ENCODE results near the gene ESR1. TPM values are rescaled to one million over a fixed set of nuclear protein-coding genes. Genes with fewer than 3 reads are reported as not detected.

The ESR1 gene
- total RNA-seq, 2 experiments from 2014 or later = 0.38 to 0.79 TPM

DNA sequence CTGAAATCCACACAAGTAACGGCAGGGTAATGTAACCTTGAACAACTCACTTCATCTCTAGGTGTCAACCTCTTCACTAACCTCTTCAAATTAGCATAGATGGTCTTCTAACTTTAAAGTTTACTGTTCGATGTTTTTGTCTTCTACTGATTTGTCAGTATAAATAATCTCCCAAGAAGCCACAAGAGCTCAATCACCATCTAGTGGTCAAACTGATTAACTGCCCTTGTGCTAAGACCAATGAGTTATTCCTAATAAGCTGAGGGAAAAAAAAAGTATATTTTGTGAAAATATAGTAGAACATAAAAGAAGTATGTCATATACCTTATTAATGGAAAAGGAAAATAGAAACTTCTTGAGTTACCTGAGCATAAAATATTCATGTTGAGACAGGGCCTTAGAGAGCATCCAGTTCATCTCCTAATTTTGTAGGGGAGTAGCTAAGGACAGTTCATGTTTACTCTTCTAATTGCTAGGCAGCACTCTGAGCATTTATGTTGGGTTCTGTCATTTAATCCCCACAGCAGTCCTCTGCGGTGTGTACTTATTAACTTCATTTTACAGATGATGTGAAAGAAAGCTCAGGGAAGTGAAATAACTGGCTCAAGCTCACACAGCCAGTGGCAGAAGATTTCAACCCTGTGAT, 317.1 kb downstream of the ESR1 start:
- H3K27me3 Mint-ChIP-seq = no peaks in the 10 kb centered on the region
- H3K4me1 Mint-ChIP-seq (ENCODE audit: low read depth) = no peaks in the 10 kb centered on the region
- H3K36me3 Mint-ChIP-seq (ENCODE audit: low read depth) = peaks cover 26% of the 10 kb centered on the region
- peak; percentile 45 for ATAC-seq
- ChIA-PET POLR2A (no interaction called here), CTCF (interaction anchor here (0.7 to 7.1 kb wide), 26 partner anchors 9 to 683 kb away, joined by 3 to 49 read pairs (median 4); no protein-coding TSS in a partner anchor)
- H3K9me3 Mint-ChIP-seq = no peaks in the 10 kb centered on the region
- no peak for DNase-seq
- no peak overlapping the region for H3K4me3 Mint-ChIP-seq
- intact Hi-C loops (cut with micrococcal nuclease) = loop anchor here (5.0 to 10.0 kb wide), 2 partner anchors 362 to 430 kb away; no protein-coding TSS in a partner anchor
- peak; percentile 72 for TF ChIP-seq CTCF (IDR thresholded peaks at IDR 0.05)
- no peak overlapping the region for H3K27ac Mint-ChIP-seq

DNA sequence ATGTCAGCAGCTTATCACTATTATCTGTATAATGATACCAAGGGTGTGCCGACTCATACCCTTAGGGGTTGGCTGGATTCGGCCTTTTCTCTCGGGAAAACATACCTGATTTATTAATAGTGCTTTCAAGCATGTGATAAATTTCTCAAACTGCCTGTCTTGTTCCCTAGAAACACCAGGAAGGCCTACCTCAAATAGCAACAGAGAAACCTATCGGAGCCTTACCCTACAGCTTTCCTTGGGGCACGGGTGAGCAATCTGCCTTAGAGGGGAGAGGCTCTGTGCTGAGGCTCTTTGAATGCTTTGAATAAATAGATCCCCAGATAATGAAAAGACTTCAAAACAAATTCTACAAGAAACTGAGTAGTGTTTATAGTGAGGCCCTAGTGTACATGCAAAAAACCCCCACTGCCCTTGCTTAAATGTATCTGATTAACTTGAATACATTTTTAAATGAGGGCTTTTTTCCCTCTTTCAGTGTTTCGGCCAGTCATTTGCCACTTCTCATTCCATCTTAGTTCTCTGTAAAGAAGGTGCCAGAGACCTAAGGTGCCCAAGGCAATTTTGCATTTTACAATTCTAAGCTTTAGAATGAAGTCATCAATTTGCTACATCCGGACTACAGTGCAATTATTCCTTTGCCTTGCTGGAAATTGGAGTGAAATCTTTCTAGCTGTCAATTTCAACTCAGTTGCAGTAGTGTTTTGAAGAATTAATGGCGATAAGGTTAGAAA, 320.1 kb downstream of the ESR1 start:
- Mint-ChIP-seq H3K4me1 (ENCODE audit: low read depth) (peaks cover 5% of the 10 kb centered on the region), H3K27ac (peak overlapping the region; percentile 43), H3K36me3 (ENCODE audit: low read depth) (peaks cover 22% of the 10 kb centered on the region), H3K27me3 (no peaks in the 10 kb centered on the region), H3K4me3 (no peak overlapping the region), H3K9me3 (no peaks in the 10 kb centered on the region)
- TF ChIP-seq CTCF (IDR thresholded peaks at IDR 0.05) = no peak
- intact Hi-C loops (cut with micrococcal nuclease) = loop anchor here (10.0 kb wide), 1 partner anchor 433 kb away; no protein-coding TSS in a partner anchor
- DNase-seq (no peak), ATAC-seq (no peak)
- CTCF ChIA-PET = interaction anchor here (0.9 to 2.2 kb wide), 2 partner anchors 8 to 141 kb away, joined by 3 to 6 read pairs; no protein-coding TSS in a partner anchor
- POLR2A ChIA-PET = no interaction called here

- CTCF ChIA-PET = no interaction called here
- DNase-seq (no peak), ATAC-seq (no peak)
- no peak overlapping the region for H3K4me3 Mint-ChIP-seq
- H3K9me3 Mint-ChIP-seq = no peaks in the 10 kb centered on the region
- peak overlapping the region; percentile 59 for H3K27ac Mint-ChIP-seq
- H3K4me1 Mint-ChIP-seq (ENCODE audit: low read depth) = peaks cover 5% of the 10 kb centered on the region
- intact Hi-C loops (cut with micrococcal nuclease) = loop anchor here (10.0 kb wide), 1 partner anchor 435 kb away; no protein-coding TSS in a partner anchor
- no peak for TF ChIP-seq CTCF (IDR thresholded peaks at IDR 0.05)
- H3K27me3 Mint-ChIP-seq = no peaks in the 10 kb centered on the region
- POLR2A ChIA-PET = no interaction called here
- peaks cover 21% of the 10 kb centered on the region for H3K36me3 Mint-ChIP-seq (ENCODE audit: low read depth)
Observed at GRCh38 chr6:152129691-152130151, 322.2 kb downstream of the ESR1 start.

- ChIA-PET POLR2A (interaction anchor here (0.6 kb wide), 1 partner anchor 18 kb away, joined by 3 read pairs; no protein-coding TSS in a partner anchor), CTCF (no interaction called here)
- Mint-ChIP-seq H3K4me3 (no peak overlapping the region), H3K27me3 (no peaks in the 10 kb centered on the region), H3K9me3 (no peaks in the 10 kb centered on the region), H3K36me3 (ENCODE audit: low read depth) (peaks cover 24% of the 10 kb centered on the region), H3K27ac (peak overlapping the region; percentile 59), H3K4me1 (ENCODE audit: low read depth) (peaks cover 5% of the 10 kb centered on the region)
- DNase-seq (no peak), ATAC-seq (no peak)
- TF ChIP-seq CTCF (IDR thresholded peaks at IDR 0.05) = no peak
- intact Hi-C loops (cut with micrococcal nuclease) = no loop called here
Observed at GRCh38 chr6:152130441-152130840, 323.0 kb downstream of the ESR1 start.
